Left cardiac atrium (tissue), 4 donors: Measurements from ENCODE around the gene GNL3. TPM values are rescaled to one million over a fixed set of nuclear protein-coding genes. Genes with fewer than 3 reads are reported as not detected.
"Not testable (repeated sequence)": the region's sequence is repeated elsewhere in the genome, so short reads cannot be mapped to it uniquely, and the experiment has no call there.

Experiments
- ATAC-seq, 2 donors: fragments of 200-7000 bp; cut with Tn5 transposase; one replicate each; pipeline ENCODE4 v1.9.1; 2020; ENCODE audit warnings: mild to moderate bottlenecking in 2 of 2, moderate library complexity in 2 of 2
- DNase-seq: peaks from one replicate; pipeline ENCODE4 v3.0.0-alpha.2; 2020
- intact Hi-C, 2 donors: fragments of 100-400 bp; cut with DNase I; formaldehyde crosslinking; loops; one replicate each; pipeline versions ENCODE4 v1.14.1 to v1.15.1; 2022 to 2023
- total RNA-seq, 2 donors: library from RNA; stranded (reverse); fragmentation: NEBNext Ultra II Directional; extraction: Animal tissue kit (Norgen Biotek cat#: 25700); gene quantifications; one replicate each; pipeline ENCODE4 v1.2.1, GENCODE V29; 2021
- donor health status: DM: no; HTN: yes; CAD: no.
- donor health status: DM: no; HTN: yes; CAD: no; lungs with severe emphysema.
- donor health status: DM: yes; HTN: yes; CAD: no.
- donor health status: Dilated cardiomyopathy.

GNL3 gene
- total RNA-seq, 2 donors from 2014 or later = 30.2 to 61.2 TPM

DNA sequence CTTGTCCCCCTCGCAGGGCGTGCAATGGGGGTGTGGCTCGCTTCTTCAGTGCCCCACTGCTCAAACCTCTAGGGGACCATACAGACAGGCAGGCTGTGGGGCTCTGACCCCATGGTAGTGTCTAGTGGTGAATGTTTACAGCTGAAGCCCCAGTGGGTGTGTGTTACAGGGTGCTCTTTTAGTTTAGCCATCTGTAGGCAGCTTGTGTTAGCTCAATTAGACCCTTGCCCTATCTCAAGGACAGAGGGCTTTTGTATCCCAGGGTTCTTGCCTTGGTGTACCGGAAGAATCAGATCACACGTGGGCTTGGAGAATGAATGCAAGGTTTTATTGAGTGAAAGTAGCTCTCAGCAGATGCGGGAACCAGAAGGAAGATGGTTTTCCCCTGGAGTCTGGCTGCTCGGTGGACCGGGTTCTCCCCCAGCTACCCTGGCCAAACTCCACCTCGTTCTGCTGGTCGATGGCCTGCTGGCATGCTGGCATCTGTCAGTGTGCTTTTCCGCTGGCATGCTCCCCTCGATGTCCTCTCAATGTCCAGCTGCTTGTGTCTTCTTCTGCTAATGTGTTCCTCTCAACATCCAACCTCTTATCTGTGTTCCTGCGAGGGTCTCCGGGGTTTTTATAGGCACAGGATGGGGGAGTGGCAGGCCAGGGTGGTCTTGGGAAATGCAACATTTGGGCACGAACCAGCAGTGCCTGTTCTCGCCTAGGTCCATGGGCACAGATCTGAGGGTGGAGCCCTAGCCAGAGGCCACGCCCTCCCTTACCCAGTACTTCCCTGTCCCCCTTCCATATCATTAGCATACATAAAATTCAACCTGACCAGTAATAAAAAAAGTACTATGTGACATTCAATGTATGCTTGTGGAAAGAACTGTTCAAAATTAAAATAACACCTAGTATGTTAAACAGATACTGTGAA lies 26.7 kb downstream of the GNL3 start:
- DNase-seq (no peak), ATAC-seq (no peak)
- intact Hi-C loops = no loop called here

DNA sequence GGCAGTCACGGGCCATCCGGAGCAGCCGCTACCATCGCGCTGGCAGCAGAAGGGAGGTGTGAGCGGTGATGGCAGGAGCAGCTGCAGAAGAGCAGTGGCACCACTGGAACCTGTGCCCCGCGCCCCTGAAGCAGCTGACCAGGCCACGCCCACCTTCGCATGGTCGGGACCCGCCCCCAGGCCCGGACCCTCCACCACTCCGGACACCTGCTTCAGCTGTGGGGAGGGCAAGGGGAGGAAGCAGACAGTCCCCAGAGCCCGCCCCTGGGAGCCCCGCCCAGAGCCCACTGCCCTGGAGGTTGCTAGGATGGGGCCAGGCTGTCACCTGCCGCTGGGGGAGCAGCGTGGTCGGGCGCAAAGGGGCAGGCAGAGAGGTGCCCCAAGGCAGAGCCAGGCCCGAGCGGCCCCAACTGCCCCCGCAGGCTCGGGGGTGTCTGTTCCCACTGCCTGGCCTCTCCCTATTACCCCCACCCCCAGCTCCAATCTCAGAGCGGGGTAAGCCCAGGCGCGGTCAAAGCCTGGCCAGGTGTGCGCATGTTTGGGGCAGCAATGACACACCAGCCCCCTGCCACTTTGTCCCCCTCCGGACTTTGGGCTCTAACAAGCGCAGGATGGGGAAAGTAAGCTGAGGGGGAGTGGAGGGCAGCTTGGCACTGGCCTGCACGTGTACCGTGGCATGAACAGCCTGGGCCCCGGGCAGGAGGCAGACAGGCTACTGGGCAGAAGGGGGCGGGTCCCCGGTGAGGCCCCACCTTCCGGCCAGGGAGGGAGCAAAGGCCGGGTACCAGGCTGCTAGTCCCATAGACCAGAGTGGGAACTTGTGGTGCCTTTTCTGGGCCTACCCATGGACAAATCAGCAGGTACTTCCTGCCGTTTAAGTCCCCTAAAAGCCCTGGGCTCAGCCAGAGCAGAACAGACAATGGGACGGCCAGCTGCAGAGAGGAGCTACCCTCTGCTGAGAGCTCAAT lies 28.8 kb downstream of the GNL3 start:
- ATAC-seq (peak; percentile 57 to 60), DNase-seq (no peak)
- intact Hi-C loops = no loop called here

DNA sequence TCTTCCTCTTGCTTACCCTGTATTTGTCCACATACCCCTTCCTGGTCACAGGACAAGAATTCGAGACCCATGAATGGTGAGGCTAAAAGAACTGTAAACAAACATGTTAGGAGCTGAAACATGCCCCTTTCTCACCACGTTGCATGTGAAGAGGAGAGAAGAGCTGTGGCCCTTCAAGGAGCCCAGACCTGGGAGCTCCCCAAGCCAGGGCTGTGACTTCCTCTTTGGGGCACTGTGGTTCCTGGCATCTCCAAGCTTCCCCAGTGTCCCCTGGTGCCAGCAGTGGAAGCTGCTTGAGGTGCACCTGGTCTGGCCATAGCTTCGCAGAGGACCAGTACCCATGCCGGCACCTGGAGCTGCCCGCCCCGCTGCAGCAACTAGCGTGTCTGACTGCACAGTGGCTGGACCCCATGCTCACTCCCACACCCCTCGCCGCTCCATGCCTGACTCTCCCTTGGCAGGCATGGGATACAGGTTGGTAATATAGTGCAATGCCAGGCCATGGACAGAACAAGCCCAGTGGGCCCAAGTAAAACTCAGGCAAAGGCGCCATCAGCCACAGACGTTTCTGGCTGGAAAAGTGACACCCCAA lies 30.0 kb downstream of the GNL3 start:
- intact Hi-C loops = no loop called here
- no peak for DNase-seq
- no peak for ATAC-seq

DNA sequence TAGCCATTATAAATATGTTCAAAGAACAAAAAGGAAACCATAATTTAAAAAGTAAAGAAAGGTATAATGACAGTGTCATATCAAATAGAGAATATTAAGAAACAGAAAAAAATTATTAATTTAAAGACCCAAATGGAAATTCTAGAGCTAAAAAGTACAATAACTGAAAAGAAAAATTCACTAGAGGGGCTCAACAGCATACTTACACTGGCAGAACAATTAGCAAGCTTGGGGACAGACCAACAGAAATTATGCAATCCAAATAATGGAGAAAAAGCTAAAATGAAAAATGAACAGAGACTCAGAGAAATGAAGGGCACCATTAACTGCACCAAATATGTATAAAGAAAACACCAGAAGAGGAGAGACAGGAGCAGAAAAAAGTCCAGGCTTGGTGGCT lies 33.8 kb downstream of the GNL3 start:
- no peak for ATAC-seq
- DNase-seq = no peak
- intact Hi-C loops = no loop called here

DNA sequence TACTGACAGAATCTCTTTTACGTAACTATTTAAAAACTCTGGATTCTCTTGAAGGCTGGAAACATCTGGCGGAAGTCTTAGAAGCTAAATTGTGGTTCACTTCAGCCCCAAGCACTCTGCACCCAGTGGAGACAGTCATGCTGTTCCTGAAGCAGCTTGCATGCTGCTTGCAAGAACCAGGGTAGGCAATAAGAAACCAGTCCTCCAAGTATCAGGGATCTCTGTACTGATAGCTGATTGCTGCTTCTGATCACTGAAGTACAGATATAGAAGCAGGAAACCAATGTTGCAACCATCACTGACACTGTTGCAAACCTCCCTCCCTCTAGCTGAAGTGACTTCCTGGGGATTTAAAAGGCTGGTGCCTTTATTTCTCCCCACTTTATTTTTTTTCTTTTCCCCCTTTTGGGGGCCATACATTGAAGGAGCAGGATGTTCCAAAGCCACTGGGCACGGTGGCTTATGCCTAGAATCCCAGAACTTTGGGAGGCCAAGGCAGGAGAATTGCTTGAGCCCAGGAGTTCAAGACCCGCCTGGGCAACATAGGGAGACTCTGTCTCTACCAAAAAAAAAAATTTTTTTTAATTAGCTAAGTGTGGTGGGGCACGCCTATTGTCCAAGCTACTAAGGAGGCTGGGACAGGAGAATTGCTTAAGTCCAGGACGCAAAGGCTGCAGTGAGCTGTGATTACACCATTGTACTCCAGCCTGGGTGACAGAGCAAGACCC lies 35.3 kb downstream of the GNL3 start:
- DNase-seq (no peak), ATAC-seq (no peak)
- intact Hi-C loops = no loop called here

DNA sequence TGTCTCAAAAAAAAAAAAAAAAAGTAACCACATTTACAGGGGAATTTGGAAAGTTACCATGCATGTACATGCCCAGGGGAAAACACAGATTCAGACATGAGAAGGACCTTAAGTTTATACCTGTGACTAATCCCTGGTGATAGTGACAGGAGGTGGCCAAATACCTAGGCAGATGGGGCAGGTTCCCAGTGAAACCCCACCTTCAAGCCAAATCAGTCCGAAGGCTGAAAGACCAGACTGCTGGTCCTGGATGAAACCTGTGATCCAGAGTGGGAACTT lies 35.8 kb downstream of the GNL3 start:
- intact Hi-C loops = no loop called here
- DNase-seq (no peak), ATAC-seq (no peak)

DNA sequence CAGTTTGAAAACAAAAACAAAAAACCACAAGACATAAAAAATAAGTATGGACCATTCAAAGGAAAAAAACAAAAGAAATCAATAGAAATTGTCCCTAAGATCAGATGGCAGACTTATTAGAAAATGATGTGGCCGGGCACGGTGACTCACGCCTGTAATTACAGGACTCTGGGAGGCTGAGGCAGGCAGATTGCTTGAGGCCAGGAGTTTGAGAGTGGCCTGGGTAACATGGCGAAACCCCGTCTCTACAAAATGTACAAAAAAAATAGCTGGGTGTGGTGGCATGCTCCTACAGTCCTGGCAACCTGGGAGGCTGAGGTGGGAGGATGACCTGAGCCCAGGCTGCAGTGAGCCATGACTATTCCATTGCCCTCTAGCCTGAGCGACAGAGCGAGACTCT lies 36.7 kb downstream of the GNL3 start:
- DNase-seq = no peak
- intact Hi-C loops = no loop called here
- ATAC-seq = no peak

DNA sequence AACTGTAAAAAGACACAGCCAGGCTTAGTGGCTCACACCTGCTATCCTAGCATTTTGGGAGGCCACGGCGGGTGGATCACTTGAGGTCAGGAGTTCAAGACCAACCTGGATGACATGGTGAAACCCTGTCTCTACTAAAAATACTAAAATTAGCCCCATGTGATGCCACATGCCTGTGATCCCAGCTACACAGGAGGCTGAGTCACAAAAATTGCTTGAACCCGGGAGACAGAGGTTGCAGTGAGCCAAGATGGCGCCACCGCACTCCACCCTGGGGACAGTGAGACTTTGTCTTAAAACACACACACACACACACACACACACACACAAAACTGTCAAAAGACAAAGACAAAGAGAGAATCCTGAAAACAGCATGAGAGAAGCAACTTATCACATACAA lies 38.1 kb downstream of the GNL3 start:
- intact Hi-C loops = no loop called here
- DNase-seq (no peak), ATAC-seq (no peak)

DNA sequence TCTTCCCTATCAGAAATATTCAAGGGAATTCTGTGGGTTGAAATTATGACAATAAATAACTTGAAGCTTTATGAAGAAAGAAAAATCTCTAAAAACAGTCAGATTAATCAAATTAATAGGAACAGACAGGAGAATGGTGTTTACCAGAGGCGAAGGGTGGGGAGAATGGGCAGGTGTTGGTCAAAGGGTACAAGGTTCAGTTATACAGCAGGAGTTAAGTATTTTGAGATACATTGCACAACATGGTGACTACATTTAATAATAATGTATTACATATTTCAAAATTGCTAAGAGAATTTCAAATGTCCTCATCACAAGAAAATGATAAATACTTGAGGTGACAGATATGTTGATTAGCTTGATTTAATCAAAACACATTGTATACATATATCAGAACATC lies 38.7 kb downstream of the GNL3 start:
- intact Hi-C loops = no loop called here
- DNase-seq (no peak), ATAC-seq (no peak)

DNA sequence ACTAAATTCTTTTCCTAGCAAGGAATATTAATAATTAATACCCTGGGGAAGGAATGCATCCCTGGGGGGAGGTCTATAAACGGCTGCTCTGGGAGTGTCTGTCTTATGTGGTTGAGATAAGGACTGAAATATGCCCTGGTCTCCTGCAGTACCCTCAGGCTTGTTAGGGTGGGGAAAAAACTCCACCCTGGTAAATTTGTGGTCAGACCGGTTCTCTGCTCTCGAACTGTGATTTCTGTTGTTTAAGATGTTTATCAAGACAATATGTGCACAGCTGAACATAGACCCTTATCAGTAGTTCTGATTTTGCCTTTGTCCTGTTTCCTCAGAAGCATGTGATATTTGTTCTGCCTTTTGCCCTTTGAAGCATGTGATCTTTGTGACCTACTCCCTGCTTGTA lies 42.9 kb downstream of the GNL3 start:
- ATAC-seq, intact Hi-C loops, DNase-seq: not testable (repeated sequence)

DNA sequence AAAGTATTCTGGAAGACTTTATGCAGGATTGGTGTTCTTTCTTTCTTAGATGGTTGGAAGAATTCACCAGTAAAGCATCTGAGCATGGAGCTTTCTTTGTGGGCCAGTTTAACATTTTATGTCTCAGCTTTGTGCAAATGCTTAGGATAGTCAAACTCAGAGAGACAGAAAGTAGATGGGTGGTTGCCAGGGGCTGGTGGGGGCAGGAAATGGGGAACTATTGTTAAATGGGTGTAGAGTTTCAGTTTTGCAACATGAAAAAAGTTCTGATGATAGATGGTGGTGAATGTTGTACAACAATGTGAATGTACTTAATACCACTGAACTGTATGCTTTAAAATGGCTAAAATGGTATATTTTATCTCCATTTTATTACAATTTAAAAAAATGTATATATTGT lies 44.8 kb downstream of the GNL3 start:
- intact Hi-C loops = no loop called here
- DNase-seq (no peak), ATAC-seq (no peak)

DNA sequence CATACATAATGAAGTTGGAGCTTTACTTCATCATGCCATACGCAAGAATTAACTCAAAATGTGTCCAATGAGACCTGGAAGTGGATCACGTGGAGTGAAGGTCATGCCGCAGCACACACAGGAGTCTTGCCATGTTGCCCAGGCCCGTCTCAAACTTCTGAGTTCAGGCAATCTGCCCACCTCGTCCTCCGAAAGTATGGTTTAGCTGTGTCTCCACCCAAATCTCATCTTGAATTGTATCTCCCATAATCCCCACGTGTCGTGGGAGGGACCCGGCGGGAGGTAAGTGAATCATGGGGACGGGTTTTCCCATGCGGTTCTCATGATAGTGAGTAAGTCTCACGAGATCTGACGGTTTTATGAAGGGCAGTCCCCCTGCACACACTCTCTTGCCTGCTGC lies 45.8 kb downstream of the GNL3 start:
- ATAC-seq = no peak
- DNase-seq = no peak
- intact Hi-C loops = no loop called here

DNA sequence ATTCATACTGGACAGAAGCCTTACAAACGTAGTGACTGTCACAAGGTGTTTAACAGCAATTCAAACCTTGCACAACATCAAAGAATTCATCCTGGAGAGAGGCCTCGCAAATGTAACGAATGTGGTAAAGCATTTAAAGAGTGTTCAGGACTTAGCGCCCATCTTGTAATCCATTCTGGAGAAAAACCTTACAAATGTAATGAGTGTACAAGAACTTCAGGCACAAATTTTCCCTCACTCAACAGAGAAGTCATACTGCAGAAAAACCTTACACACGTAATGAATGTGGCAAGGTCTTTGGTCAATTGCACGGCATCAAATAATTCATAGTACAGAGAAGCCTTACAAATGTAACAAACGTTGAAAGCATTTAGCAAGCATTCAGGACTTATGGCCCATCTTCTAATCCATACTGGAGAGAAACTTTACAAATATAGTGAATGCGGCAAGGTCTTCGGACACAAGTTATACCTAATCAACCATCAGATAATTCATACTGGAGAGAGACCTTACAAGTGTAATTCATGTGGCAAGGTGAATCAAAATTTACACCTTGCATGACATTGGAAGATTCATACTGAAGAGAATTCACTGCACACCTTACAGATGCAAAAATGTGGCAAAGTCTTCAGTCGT lies 47.5 kb downstream of the GNL3 start:
- intact Hi-C loops = no loop called here

DNA sequence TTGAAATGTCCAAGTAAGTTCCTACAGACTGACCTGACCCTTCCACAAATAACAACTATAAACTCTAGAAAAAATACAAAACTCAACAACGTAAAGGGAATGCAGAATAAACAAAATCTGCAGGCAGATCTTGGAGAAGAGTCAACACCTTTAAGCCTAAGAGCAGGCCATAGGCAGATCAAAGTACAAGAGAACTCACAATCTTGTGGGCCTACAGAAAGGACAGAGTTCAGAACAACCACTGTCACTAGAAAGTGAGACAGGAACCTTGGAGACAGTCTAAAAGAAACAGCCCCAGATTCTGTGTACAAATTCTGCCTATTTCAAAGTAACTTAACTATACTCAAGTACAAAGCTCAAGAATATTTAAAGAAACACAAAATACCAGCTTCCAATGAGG lies 53.9 kb downstream of the GNL3 start:
- no peak for ATAC-seq
- no peak for DNase-seq
- intact Hi-C loops = loop anchor here (5.0 to 10.0 kb wide), 2 partner anchors 195 to 333 kb away; no protein-coding TSS in a partner anchor

More for the DNA sequence above, 47.5 kb downstream of the GNL3 start:
- ATAC-seq (no peak), DNase-seq (no peak)

DNA sequence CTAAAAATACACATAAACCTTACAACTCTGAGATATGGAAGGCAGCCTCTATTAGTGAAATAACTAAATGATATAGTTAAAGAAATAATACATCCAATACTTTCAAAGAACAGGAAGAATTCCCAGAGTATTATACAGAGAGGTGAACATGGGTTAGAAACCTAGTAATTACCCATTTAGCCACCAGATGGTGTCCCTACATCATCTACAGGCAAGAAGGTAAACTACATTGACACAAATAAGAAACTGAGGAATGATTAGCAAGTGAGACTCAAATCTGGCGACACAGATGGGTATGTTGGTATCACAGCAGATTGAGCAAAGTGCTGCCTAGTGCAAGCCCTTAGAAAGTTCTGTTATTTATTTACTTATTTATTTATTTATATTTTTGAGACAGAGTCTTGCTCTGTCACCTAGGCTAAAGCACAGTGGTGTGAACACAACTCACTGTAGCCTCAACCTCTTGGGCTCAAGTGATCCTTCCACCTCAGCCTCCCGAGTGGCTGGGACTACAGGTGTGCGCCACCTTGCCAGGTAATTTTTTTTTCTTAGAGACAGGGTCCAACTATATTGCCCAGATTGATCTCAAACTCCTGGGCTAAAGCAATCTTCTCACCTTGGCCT lies 56.7 kb downstream of the GNL3 start:
- ATAC-seq = peak in 1 of 2 donors; percentile 36
- intact Hi-C loops = loop anchor here (5.0 to 10.0 kb wide), 2 partner anchors 192 to 330 kb away; no protein-coding TSS in a partner anchor
- no peak for DNase-seq

DNA sequence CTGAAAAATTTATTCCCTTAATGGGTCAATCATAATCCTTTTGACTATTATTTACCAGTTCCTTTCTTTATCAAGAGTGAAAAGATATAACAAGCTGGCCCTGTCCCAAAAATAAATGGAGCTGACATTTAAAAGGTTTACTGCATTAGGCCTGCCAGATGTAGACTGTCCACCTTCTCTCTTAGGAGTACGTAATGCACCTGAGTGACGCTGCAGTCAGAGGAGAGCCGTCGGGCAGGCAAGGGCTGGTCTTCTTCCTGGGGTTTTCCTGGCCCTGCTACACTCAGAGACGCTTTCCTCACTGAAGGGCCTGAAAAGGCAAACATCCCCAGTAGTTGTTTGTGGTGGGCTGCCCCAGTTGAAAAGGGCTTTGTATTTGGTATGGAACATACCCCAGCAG lies 57.3 kb downstream of the GNL3 start:
- intact Hi-C loops = loop anchor here (5.0 to 10.0 kb wide), 2 partner anchors 192 to 329 kb away; no protein-coding TSS in a partner anchor
- DNase-seq = no peak
- no peak for ATAC-seq

DNA sequence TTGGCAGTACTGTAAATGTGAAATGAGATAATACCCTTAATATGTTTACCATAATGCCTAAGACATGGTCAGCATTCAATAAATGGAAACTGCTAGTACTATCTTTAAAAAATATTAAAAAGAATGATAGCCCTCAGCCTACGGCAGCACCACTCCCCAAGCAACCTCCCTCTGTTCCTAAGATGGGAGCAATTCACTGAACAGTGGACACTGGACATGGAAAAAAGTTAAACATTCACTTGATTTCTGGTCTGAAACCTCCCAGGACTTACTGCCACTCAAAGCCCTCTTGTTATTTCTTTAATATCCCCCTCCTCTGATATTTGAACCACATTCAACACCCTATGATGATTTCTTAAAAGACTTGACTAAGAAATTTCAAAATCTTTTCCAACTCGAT lies 57.9 kb downstream of the GNL3 start:
- DNase-seq (no peak), ATAC-seq (no peak)
- intact Hi-C loops = loop anchor here (5.0 to 10.0 kb wide), 2 partner anchors 191 to 329 kb away; no protein-coding TSS in a partner anchor
